ENCODE measurements around the gene ATP8A2. TPM values are rescaled to one million over a fixed set of nuclear protein-coding genes. Genes with fewer than 3 reads are reported as not detected.

Gene ATP8A2
- total RNA-seq, 2 donors from 2014 or later, result 0.41 to 1.6 TPM

- no peak for ATAC-seq (ENCODE audit: insufficient number of reproducible peaks, low FRiP score, low read depth)
- no peaks in the 10 kb centered on the region for H3K4me1 ChIP-seq (ENCODE audit: control insufficient read depth in 1 of 2, low read depth in 2 of 2)
- DNase-seq (ENCODE audit: low spot score), result no peak
- TF ChIP-seq, protein P1, sequence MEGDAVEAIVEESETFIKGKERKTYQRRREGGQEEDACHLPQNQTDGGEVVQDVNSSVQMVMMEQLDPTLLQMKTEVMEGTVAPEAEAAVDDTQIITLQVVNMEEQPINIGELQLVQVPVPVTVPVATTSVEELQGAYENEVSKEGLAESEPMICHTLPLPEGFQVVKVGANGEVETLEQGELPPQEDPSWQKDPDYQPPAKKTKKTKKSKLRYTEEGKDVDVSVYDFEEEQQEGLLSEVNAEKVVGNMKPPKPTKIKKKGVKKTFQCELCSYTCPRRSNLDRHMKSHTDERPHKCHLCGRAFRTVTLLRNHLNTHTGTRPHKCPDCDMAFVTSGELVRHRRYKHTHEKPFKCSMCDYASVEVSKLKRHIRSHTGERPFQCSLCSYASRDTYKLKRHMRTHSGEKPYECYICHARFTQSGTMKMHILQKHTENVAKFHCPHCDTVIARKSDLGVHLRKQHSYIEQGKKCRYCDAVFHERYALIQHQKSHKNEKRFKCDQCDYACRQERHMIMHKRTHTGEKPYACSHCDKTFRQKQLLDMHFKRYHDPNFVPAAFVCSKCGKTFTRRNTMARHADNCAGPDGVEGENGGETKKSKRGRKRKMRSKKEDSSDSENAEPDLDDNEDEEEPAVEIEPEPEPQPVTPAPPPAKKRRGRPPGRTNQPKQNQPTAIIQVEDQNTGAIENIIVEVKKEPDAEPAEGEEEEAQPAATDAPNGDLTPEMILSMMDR (IDR thresholded peaks at IDR 0.05), result no peak
- no peaks in the 10 kb centered on the region for H3K36me3 ChIP-seq
- H3K27ac ChIP-seq, result no peak overlapping the region
- no peaks in the 10 kb centered on the region for H3K9me3 ChIP-seq
- no peaks in the 10 kb centered on the region for H3K27me3 ChIP-seq (replicated peaks; ENCODE audit: insufficient read depth)
- no peak overlapping the region for H3K4me3 ChIP-seq
Observed at GRCh38 chr13:26034018-26034417, 662.2 kb downstream of the ATP8A2 start.

- Histone ChIP-seq H3K4me3 (no peak overlapping the region), H3K4me1 (ENCODE audit: control insufficient read depth in 1 of 2, low read depth in 2 of 2) (no peaks in the 10 kb centered on the region), H3K27me3 (replicated peaks; ENCODE audit: insufficient read depth) (no peaks in the 10 kb centered on the region), H3K36me3 (no peaks in the 10 kb centered on the region), H3K27ac (no peak overlapping the region), H3K9me3 (no peaks in the 10 kb centered on the region)
- TF ChIP-seq, protein P1 (IDR thresholded peaks at IDR 0.05), result no peak
- no peak for ATAC-seq (ENCODE audit: insufficient number of reproducible peaks, low FRiP score, low read depth)
- no peak for DNase-seq (ENCODE audit: low spot score)
Observed at GRCh38 chr13:26036383-26036782, 664.6 kb downstream of the ATP8A2 start.

DNA sequence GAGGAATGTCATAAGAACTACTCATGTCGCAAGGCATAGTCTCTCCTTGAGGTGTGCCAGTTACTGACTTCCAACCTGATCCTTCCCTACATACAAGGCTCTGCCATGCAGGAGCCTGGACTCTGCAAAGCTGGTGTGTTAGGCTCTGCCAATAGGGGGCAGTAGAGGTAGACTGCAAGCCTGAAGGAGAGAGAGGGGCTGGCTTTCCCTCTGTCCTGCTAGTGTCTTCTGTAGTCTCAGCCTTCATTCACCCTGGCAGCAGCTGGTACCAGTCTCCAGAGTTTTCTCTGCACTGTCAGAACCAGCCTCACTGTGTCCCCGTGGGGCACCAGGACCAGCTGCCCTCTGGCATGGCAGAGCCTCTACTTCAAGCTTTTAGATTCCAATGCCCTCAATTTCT, 665.5 kb downstream of the ATP8A2 start:
- H3K36me3 ChIP-seq, result no peaks in the 10 kb centered on the region
- TF ChIP-seq, protein P1 (IDR thresholded peaks at IDR 0.05), result no peak
- no peaks in the 10 kb centered on the region for H3K9me3 ChIP-seq
- no peaks in the 10 kb centered on the region for H3K4me1 ChIP-seq (ENCODE audit: control insufficient read depth in 1 of 2, low read depth in 2 of 2)
- no peak for DNase-seq (ENCODE audit: low spot score)
- H3K27ac ChIP-seq, result no peak overlapping the region
- H3K27me3 ChIP-seq (replicated peaks; ENCODE audit: insufficient read depth), result no peaks in the 10 kb centered on the region
- no peak overlapping the region for H3K4me3 ChIP-seq
- no peak for ATAC-seq (ENCODE audit: insufficient number of reproducible peaks, low FRiP score, low read depth)

GRCh38 chr13:26038931-26039475, 667.2 kb downstream of the ATP8A2 start:
- Histone ChIP-seq H3K4me3 (no peak overlapping the region), H3K27ac (no peak overlapping the region), H3K9me3 (no peaks in the 10 kb centered on the region), H3K36me3 (no peaks in the 10 kb centered on the region), H3K27me3 (replicated peaks; ENCODE audit: insufficient read depth) (peaks cover 4% of the 10 kb centered on the region), H3K4me1 (ENCODE audit: control insufficient read depth in 1 of 2, low read depth in 2 of 2) (no peaks in the 10 kb centered on the region)
- ATAC-seq (ENCODE audit: insufficient number of reproducible peaks, low FRiP score, low read depth) (no peak), DNase-seq (ENCODE audit: low spot score) (no peak)
- TF ChIP-seq, protein P1 (IDR thresholded peaks at IDR 0.05), result no peak

DNA sequence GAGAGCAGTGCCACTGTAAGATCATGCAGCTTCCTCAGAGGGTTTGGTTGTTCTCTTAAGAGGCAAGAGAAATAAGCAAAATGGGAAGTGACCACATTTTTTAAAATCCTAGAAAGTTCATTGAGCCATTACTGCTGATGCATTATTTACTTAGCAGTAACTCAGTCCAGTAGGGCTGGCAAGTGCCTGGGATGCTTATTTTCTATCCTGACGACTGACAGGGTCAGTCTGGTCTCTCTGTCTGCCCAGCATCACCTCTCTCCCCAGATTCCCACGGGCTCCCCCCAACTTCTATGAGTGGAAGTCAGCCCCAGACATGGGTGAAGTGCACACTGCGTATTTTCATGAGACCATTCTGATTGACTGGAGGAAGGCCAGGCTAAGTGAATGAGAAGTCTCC, 669.7 kb downstream of the ATP8A2 start:
- H3K27me3 ChIP-seq (replicated peaks; ENCODE audit: insufficient read depth), result peaks cover 4% of the 10 kb centered on the region
- ATAC-seq (ENCODE audit: insufficient number of reproducible peaks, low FRiP score, low read depth) (no peak), DNase-seq (ENCODE audit: low spot score) (no peak)
- TF ChIP-seq, protein P1 (IDR thresholded peaks at IDR 0.05), result no peak
- no peak overlapping the region for H3K27ac ChIP-seq
- H3K4me1 ChIP-seq (ENCODE audit: control insufficient read depth in 1 of 2, low read depth in 2 of 2), result no peaks in the 10 kb centered on the region
- no peaks in the 10 kb centered on the region for H3K36me3 ChIP-seq
- H3K4me3 ChIP-seq, result no peak overlapping the region
- no peaks in the 10 kb centered on the region for H3K9me3 ChIP-seq
